Activated effector memory CD4-positive, alpha-beta T cell treated with anti-CD3 and anti-CD28 coated beads, Interleukin-2, amount 50 U/mL, for 16 hours (primary cell): ENCODE measurements around the gene MAD1L1.
"Not testable (repeated sequence)": the region's sequence is repeated elsewhere in the genome, so short reads cannot be mapped to it uniquely, and the experiment has no call there.

Experiments used
- DNase-seq: peaks from one replicate; pipeline ENCODE4 v3.0.0-alpha.2; 2020

Gene MAD1L1

DNA sequence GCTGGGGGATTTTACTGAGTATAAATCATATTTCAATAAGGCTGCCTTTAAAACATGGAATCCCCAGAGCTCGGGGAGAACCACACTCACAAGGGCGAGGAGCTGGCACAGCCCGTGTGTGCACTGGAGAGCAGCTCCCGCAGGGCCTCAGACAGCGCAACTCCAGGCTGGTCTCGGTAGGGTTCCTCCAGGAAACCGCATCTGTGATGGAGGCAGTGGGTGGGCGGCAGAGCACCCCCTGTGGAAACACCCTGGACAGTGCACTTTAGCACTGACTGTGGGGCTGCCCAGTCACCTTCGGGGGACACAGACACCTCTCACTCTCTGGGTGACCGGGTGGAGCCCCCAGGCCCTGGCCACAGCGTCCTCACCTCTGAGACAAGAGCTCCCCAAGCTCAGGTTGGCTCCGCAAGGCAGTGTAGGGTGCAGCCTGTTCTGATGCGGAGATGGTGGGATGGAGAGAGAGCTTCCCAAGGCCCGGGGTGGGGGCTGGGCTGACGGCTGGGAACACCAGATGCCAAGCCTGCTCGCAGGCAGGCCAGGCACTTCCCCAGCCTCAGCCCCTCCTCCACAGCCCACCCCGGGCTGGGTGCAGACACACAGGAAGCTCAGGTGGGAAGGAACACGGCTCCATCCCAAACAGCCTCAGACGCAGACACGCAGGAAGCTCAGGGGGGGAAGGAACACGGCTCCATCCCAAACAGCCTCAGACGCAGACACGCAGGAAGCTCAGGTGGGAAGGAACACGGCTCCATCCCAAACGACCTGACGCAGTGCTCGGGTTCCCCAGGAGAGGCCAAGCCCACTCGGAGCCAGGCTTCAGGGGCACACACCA lies 224.4 kb downstream of the MAD1L1 start:
- DNase-seq, result peak; percentile 58

DNA sequence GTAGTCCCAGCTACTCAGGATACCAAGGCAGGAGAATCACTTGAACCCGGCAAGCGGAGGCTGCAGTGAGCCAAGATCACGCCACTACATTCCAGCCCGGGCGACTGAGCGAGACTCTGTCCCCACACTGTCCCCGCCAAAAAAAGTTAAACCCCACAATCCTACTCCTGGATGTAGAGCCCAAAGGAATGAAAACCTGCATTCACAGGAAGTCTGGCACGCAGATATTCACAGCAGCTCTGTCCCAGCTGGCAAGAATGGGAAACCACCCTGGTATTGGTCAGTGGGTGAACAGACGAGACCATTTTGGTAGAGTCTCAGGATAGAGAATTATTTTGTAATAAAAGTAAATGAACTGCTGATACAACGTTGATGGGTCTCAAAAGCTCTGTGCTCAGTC lies 225.2 kb downstream of the MAD1L1 start:
- peak; percentile 30 for DNase-seq

DNA sequence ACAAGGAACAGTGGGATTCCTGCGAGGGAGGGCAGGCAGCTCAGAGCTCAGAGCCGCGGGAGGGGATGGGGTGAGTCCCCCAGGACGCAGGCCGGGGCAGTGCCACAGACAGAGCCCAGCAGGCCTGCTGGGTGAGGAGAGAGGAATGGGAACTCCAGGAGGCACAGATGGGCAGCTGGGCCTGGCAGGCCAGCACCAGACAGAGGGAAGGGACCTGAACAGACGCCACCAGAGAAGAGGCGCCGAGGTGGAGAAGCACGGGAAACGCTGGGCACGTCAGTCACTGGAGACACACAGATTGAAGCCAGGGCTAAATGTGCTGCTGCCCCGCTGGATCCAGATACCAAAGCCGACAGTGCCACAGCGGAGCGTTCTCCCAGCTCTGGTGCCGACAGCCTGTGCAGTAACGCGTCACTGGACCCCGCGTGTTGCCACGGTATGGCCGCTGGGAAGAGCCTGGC lies 225.8 kb downstream of the MAD1L1 start:
- DNase-seq, result peak; percentile 50

DNA sequence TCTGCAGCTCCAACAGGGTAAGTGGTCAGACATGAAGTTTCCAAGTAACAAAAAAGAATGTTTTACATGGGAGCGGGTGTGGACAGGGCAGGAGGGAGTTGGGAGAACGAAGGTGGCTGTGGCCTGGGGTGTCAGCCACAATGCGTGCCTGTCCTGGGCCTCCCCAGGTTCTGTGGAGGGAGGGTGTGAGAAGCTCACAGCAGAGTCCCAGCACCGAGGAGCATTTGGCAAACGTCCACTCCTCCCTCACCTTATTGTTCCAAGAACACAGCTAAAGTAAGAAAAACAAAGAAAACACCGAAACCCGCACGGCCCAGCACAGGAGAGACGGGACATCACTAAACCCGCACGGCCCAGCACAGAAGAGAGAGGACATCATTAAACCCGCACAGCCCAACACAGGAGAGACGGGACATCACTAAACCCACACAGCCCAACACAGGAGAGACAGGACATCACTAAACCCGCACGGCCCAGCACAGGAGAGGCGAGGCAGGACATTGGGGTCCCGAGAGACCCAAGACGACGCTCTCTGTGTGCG lies 226.4 kb downstream of the MAD1L1 start:
- DNase-seq, result peak; percentile 39

DNA sequence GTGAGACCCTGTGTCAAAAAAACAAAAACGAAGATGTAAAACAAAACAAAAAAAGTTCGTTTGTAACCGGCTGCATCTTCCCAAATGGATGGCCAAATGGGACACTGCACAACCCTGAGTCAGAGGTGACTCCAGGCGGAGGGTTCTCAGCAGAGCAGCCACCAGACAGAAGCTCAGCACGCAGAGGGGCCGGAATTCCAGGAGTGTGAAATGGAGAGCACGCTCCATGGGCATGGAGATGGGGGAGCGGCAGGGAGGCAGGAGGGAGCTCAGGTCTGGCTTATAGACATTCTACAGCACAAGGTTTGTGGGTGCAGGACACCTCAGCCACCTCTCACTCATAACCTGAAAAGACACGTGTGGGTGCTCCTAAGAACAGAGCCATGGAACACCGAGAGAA lies 227.0 kb downstream of the MAD1L1 start:
- DNase-seq, result no peak

DNA sequence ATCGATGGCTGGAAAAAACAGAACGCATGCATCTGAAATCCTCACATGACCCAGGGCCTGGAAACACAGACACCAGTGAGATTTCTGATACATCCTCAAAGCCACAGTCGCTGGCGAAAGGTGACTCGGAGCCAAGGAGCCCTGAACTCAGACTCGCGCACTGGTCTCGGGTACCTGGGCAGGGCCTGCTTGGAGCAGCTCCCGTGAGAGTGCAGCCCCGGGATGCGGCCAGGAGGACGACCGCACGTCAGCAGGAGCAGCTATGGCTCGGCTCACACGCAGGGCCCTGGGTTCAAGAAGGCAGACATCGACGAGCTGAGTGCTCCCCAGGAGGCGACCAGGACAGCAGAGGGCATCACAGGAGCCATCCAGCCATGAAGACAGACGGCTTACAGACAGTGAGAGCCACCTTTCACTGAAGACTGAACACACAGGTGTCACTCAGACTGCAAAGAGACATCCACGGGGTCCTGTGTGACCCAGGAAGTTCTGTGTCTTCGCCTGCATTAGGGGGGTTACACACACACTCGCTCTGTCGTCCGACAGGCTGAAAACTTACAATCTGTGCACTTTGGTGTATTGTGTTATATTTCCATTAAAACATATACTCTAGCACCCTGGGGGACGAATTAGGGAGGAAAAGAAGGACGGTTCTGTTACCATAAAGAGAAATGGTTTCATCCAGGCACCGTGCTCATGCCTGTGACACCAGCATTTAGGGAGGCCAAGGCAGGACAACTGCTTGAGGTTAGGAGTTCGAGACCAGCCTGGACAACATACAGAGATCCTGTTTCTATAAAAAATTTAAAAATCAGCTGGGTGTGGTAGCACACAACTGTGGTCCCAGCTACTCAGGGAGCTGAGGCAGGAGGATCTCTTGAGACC lies 227.7 kb downstream of the MAD1L1 start:
- peak; percentile 50 for DNase-seq

- DNase-seq, result peak; percentile 38
These were observed 228.6 kb downstream of the MAD1L1 start for GRCh38 chr7:2003931-2004812.

GRCh38 chr7:2003451-2003930 lies 229.3 kb downstream of the MAD1L1 start:
- DNase-seq, result peak; percentile 54

GRCh38 chr7:2002561-2003450 lies 229.9 kb downstream of the MAD1L1 start:
- peak; percentile 44 for DNase-seq

GRCh38 chr7:2001601-2002442 lies 230.9 kb downstream of the MAD1L1 start:
- DNase-seq, result peak; percentile 60

DNA sequence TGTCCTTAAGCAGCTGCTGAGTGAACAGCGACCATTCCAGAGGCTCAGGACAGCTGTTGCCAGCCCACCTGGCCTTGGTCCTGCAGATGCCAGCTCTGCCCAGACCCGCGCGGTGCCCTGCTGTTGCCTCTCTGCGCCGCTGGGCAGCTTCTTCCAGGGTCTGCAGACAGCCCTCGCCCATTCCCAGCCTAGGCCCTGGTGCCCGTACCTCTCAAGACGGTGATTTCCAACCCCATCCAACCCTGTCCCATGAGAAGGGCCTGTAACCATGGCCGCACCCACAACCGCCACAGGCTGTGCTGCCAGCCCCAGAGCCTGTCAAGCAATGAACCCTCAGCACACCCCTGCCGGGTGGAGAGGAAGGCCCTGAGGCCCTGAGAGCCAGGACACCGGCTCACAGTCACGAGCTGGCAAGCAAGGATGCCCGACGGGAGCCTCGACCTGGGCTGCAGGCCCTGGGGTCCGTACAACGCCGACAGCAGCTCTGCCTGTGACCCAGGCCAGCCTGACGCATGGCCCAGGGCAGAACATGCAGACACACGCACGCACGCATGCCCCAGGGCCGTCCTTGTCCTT lies 231.9 kb downstream of the MAD1L1 start:
- no peak for DNase-seq

GRCh38 chr7:2000153-2000687 lies 232.5 kb downstream of the MAD1L1 start:
- no peak for DNase-seq

GRCh38 chr7:1999278-1999984 lies 233.3 kb downstream of the MAD1L1 start:
- no peak for DNase-seq

GRCh38 chr7:1998146-1998545 lies 234.6 kb downstream of the MAD1L1 start:
- DNase-seq, result no peak

DNA sequence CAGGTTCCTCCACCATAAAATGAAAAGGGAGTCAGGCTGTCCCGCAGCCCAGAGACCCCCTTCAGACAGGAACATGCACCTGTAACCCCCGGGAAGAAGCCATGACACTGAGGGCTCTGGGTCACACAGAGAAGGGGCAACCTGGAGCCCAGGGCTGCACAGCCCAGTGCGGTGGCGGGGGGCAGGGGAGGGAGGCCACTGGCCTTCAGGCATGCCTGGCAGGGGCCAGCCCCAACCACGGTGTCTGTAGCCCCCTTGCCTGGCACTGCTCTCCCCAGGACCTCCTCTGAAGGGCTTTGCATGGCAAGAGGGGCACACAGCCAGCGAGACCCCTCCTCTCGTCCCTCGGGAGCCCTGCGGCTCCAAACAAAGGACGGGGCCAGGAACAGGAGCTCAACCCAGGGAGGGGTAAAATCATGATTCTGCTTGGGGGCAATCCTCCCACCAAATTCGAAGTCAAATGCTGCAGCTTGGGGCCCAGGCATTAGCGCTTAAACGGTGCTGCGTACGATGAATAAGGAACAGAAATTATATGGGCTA lies 235.1 kb downstream of the MAD1L1 start:
- no peak for DNase-seq

GRCh38 chr7:1996816-1997215 lies 235.9 kb downstream of the MAD1L1 start:
- DNase-seq, result no peak

DNA sequence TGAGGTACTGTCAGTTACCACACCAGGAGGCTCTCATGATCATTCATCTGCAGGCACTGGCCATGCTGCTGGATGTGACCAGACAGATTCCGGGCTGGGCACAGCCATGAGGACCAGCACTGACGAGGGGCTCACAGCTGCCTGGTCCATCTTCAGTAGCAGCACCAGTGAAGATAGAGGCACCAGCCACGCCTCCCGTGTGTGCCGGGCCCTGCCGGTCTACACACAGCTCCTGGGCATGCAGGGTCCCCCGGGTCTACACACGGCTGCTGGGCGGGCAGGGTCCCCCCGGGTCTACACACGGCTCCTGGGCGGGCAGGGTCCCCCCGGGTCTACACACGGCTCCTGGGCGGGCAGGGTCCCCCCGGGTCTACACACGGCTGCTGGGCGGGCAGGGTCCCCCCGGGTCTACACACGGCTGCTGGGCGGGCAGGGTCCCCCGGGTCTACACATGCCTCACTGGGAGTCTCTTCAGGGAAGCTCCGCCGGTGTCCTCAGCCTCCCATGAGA lies 236.8 kb downstream of the MAD1L1 start:
- DNase-seq, result not testable (repeated sequence)

DNA sequence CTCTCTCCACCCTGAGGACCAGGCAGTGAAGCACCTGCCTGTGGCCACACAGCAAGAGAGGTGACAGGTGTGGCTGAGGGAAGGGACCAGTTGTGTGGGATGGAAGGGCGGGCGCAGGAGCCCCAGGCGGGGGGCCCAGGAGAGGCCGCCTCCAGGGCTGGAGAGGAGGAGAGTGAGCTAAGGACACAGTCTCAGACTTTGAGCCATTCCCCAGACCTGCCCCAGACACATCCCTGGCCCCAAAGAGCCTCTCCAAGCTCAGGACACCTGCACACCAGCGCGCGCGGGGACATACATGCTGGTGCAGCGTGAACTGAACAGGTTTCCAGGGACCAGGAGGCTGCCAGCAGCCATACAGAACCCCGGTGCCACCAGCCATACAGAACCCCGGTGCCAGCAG lies 237.3 kb downstream of the MAD1L1 start:
- DNase-seq, result no peak
